GM23338 (cell line): ENCODE data around the gene NSUN7. TPM values are rescaled to one million over a fixed set of nuclear protein-coding genes. Genes with fewer than 3 reads are reported as not detected.

Source experiments
- ATAC-seq: fragments of 200-7000 bp; cut with Tn5 transposase; 3 replicates; pipeline ENCODE4 v1.9.1; 2020
- DNase-seq: peaks from one replicate; pipeline ENCODE4 v3.0.0-alpha.2; 2015; ENCODE audit warnings: low spot score
- H2AFZ ChIP-seq: fragments of 200-600 bp; sonication (generic); 2 replicates; pipeline ENCODE4 v1.8.0; 2016; ENCODE audit warnings: antibody characterized with exemption, mild to moderate bottlenecking, moderate library complexity
- H3F3A ChIP-seq: fragments of 200-600 bp; sonication (generic); replicated peaks from 2 replicates; pipeline ENCODE4 v1.8.0; 2017; ENCODE audit warnings: antibody characterized with exemption, mixed run types, low read depth
- H3K27ac ChIP-seq: fragments of 200-600 bp; sonication (generic); 2 replicates; pipeline ENCODE4 v1.6.1; 2016; ENCODE audit warnings: low read depth
- H3K27me3 ChIP-seq: fragments of 200-600 bp; sonication (generic); 2 replicates; pipeline ENCODE4 v1.8.0; 2016; ENCODE audit warnings: mild to moderate bottlenecking, mixed run types, moderate library complexity; ENCODE audit not compliant: insufficient read depth
- H3K36me3 ChIP-seq: fragments of 200-600 bp; sonication (generic); 2 replicates; pipeline ENCODE4 v1.8.0; 2016; ENCODE audit warnings: mild to moderate bottlenecking; ENCODE audit not compliant: insufficient read depth
- H3K4me1 ChIP-seq: fragments of 200-600 bp; sonication (generic); 2 replicates; pipeline ENCODE4 v1.8.0; 2016; ENCODE audit warnings: mild to moderate bottlenecking, moderate library complexity; ENCODE audit not compliant: insufficient read depth
- H3K4me2 ChIP-seq: fragments of 200-600 bp; sonication (generic); 2 replicates; pipeline ENCODE4 v1.7.1; 2017; ENCODE audit warnings: mixed run types
- H3K4me3 ChIP-seq: fragments of 200-600 bp; sonication (generic); 2 replicates; pipeline ENCODE4 v1.6.1; 2016; ENCODE audit warnings: mixed run types
- H3K79me2 ChIP-seq: fragments of 200-600 bp; sonication (generic); replicated peaks from 2 replicates; pipeline ENCODE4 v1.8.0; 2017; ENCODE audit warnings: mild to moderate bottlenecking; ENCODE audit not compliant: insufficient read depth
- H3K9me2 ChIP-seq: fragments of 200-600 bp; sonication (generic); 2 replicates; pipeline ENCODE4 v1.8.0; 2017; ENCODE audit not compliant: insufficient read depth
- H4K20me1 ChIP-seq: fragments of 200-600 bp; sonication (generic); replicated peaks from 2 replicates; pipeline ENCODE4 v1.8.0; 2017; ENCODE audit warnings: mild to moderate bottlenecking; ENCODE audit not compliant: insufficient read depth
- H3K27ac Mint-ChIP-seq: 2 replicates; pipeline ENCODE4 v1.8.0; 2020; ENCODE audit warnings: inconsistent platforms, mild to moderate bottlenecking, moderate library complexity, mixed read lengths
- H3K27me3 Mint-ChIP-seq: 3 replicates; pipeline ENCODE4 v1.8.0; 2022; ENCODE audit warnings: low read depth, mild to moderate bottlenecking, moderate library complexity, mixed read lengths, inconsistent platforms; ENCODE audit not compliant: insufficient read depth, poor library complexity
- H3K36me3 Mint-ChIP-seq: 3 replicates; pipeline ENCODE4 v1.8.0; 2021; ENCODE audit warnings: low read depth, mild to moderate bottlenecking, inconsistent platforms, moderate library complexity, mixed read lengths
- H3K4me1 Mint-ChIP-seq: 3 replicates; pipeline ENCODE4 v1.8.0; 2020; ENCODE audit warnings: mild to moderate bottlenecking, inconsistent platforms, mixed read lengths
- H3K4me3 Mint-ChIP-seq: 3 replicates; pipeline ENCODE4 v1.8.0; 2021; ENCODE audit warnings: moderate library complexity, mild to moderate bottlenecking, inconsistent platforms, mixed read lengths
- H3K9me3 Mint-ChIP-seq: 3 replicates; pipeline ENCODE4 v1.8.0; 2020; ENCODE audit warnings: moderate library complexity, mild to moderate bottlenecking, inconsistent platforms, mixed read lengths
- CREB1 ChIP-seq: fragments of 250-450 bp; sonication (Bioruptor Pico); IDR thresholded peaks from 2 replicates; pipeline ENCODE4 v1.5.0; 2020; ENCODE audit warnings: low read depth, mild to moderate bottlenecking, moderate library complexity
- JUNB ChIP-seq: IDR thresholded peaks from one replicate; pipeline ENCODE4 v1.6.1; 2016; ENCODE audit warnings: antibody characterized with exemption; ENCODE audit not compliant: unreplicated experiment
- NANOG ChIP-seq: IDR thresholded peaks from 2 replicates; pipeline ENCODE4 v1.6.1; 2016; ENCODE audit warnings: antibody characterized with exemption, borderline replicate concordance
- POLR2AphosphoS5 ChIP-seq: IDR thresholded peaks from 2 replicates; pipeline ENCODE4 v1.6.1; 2016; ENCODE audit warnings: antibody characterized with exemption, low read depth
- polyA plus RNA-seq: library from polyadenylated mRNA; unstranded; fragments of >200 nt; fragmentation: Nextera tagmentation; extraction: Ambion mirVana; gene quantifications from 2 replicates; pipeline ENCODE4 v1.2.1, GENCODE V29; 2016
- total RNA-seq: library from RNA; depleted of rRNA; stranded (reverse); fragments of >200 nt; shearing (Covaris generic); gene quantifications from 2 replicates; pipeline ENCODE4 v1.2.3, GENCODE V29; 2014
- TF ChIP-seq, protein P1 (sequence below): IDR thresholded peaks from 2 replicates; pipeline ENCODE4 v1.6.1; 2016; ENCODE audit warnings: antibody characterized with exemption
- TF ChIP-seq, protein P2 (sequence below): IDR thresholded peaks from one replicate; pipeline ENCODE4 v1.6.1; 2018; ENCODE audit warnings: antibody characterized with exemption; ENCODE audit not compliant: unreplicated experiment

The NSUN7 gene
- total and polyA plus RNA-seq, 2 experiments from 2014 or later = 28.8 to 29.0 TPM

DNA sequence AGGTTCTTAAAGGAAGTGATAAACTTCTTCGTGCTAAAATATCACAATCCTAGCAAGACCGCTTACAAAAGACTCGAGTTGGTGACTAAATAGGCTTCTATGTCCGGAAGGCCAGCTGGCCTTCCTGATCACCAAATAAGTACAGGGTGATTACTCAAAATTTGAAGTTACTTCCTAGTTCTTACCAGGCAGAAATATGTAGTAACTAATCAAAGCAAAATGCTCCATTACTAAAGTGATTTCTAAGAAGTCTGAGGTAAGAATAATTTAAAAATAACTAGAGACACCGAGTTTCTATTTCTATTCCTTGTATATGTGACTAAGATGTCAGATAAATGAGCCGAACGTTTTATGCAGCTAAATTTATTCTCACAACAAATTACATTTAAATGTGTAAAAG, 62.2 kb downstream of the NSUN7 start:
- no peaks in the 10 kb centered on the region for H3K27me3 ChIP-seq
- no peaks in the 10 kb centered on the region for H3K79me2 ChIP-seq
- no peak overlapping the region for H2AFZ ChIP-seq
- no peak for TF ChIP-seq POLR2AphosphoS5
- TF ChIP-seq, protein P1, sequence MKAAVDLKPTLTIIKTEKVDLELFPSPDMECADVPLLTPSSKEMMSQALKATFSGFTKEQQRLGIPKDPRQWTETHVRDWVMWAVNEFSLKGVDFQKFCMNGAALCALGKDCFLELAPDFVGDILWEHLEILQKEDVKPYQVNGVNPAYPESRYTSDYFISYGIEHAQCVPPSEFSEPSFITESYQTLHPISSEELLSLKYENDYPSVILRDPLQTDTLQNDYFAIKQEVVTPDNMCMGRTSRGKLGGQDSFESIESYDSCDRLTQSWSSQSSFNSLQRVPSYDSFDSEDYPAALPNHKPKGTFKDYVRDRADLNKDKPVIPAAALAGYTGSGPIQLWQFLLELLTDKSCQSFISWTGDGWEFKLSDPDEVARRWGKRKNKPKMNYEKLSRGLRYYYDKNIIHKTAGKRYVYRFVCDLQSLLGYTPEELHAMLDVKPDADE = no peak
- H3K4me1 ChIP-seq = no peaks in the 10 kb centered on the region
- Mint-ChIP-seq H3K27me3 (peaks cover 2% of the 10 kb centered on the region), H3K36me3 (peaks cover 19% of the 10 kb centered on the region; the same call in 2 of the 3 replicates), H3K9me3 (no peaks in the 10 kb centered on the region), H3K4me3 (no peak overlapping the region), H3K27ac (peak overlapping the region; percentile 54; the same call in 1 of the 2 replicates), H3K4me1 (peaks cover 4% of the 10 kb centered on the region)
- DNase-seq (no peak), ATAC-seq (no peak)
- H3K9me2 ChIP-seq = no peaks in the 10 kb centered on the region
- H3K36me3 ChIP-seq = peaks cover 18% of the 10 kb centered on the region
- peaks cover 6% of the 10 kb centered on the region; the same call in 1 of the 2 replicates for H3F3A ChIP-seq
- peak overlapping the region; percentile 70; the same call in 1 of the 2 replicates for H3K27ac ChIP-seq
- H4K20me1 ChIP-seq = no peaks in the 10 kb centered on the region
- no peak overlapping the region for H3K4me3 ChIP-seq
- no peak overlapping the region for H3K4me2 ChIP-seq

DNA sequence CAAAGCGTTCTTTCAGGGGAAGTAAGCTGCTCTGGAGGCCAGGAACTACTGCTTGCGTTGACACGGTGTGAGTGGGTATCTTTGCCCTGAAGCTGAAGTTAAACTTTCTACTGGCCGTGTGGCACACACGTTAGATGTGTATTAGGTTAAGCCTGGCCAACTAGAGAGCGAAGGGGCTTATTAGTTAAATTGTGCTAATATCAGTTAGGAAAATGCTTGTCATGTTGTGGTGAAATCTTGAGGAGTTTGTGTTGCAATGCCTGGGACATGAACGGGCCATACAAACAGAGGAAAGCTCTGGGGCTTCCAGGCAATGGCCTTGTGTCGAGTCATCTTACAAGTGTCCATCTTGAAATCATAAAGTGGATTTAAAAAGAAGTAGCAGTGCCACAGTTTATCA, 62.6 kb downstream of the NSUN7 start:
- H3K36me3 Mint-ChIP-seq = peaks cover 19% of the 10 kb centered on the region; the same call in 2 of the 3 replicates

More for the DNA sequence above, 62.6 kb downstream of the NSUN7 start:
- Histone ChIP-seq H4K20me1 (no peaks in the 10 kb centered on the region), H3K27me3 (no peaks in the 10 kb centered on the region), H2AFZ (no peak overlapping the region), H3K4me2 (no peak overlapping the region), H3K27ac (peak overlapping the region; percentile 70), H3K36me3 (peaks cover 18% of the 10 kb centered on the region), H3K9me2 (no peaks in the 10 kb centered on the region), H3K4me3 (no peak overlapping the region), H3K79me2 (no peaks in the 10 kb centered on the region), H3F3A (peaks cover 6% of the 10 kb centered on the region; the same call in 1 of the 2 replicates), H3K4me1 (no peaks in the 10 kb centered on the region)
- Mint-ChIP-seq H3K27ac (peak overlapping the region; percentile 54; the same call in 1 of the 2 replicates), H3K4me3 (no peak overlapping the region), H3K27me3 (peaks cover 2% of the 10 kb centered on the region), H3K4me1 (peaks cover 4% of the 10 kb centered on the region), H3K9me3 (no peaks in the 10 kb centered on the region)
- TF ChIP-seq, protein P2, sequence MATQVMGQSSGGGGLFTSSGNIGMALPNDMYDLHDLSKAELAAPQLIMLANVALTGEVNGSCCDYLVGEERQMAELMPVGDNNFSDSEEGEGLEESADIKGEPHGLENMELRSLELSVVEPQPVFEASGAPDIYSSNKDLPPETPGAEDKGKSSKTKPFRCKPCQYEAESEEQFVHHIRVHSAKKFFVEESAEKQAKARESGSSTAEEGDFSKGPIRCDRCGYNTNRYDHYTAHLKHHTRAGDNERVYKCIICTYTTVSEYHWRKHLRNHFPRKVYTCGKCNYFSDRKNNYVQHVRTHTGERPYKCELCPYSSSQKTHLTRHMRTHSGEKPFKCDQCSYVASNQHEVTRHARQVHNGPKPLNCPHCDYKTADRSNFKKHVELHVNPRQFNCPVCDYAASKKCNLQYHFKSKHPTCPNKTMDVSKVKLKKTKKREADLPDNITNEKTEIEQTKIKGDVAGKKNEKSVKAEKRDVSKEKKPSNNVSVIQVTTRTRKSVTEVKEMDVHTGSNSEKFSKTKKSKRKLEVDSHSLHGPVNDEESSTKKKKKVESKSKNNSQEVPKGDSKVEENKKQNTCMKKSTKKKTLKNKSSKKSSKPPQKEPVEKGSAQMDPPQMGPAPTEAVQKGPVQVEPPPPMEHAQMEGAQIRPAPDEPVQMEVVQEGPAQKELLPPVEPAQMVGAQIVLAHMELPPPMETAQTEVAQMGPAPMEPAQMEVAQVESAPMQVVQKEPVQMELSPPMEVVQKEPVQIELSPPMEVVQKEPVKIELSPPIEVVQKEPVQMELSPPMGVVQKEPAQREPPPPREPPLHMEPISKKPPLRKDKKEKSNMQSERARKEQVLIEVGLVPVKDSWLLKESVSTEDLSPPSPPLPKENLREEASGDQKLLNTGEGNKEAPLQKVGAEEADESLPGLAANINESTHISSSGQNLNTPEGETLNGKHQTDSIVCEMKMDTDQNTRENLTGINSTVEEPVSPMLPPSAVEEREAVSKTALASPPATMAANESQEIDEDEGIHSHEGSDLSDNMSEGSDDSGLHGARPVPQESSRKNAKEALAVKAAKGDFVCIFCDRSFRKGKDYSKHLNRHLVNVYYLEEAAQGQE = no peak
- TF ChIP-seq JUNB (no peak), CREB1 (CRISPR knock-in tag) (no peak), POLR2AphosphoS5 (no peak), NANOG (no peak)
- ATAC-seq (no peak), DNase-seq (no peak)
